ENCODE results near the gene SLX4IP.
A peak's percentile ranks its signal among the peaks of the same experiment; 100 is the strongest.

Gene SLX4IP

DNA sequence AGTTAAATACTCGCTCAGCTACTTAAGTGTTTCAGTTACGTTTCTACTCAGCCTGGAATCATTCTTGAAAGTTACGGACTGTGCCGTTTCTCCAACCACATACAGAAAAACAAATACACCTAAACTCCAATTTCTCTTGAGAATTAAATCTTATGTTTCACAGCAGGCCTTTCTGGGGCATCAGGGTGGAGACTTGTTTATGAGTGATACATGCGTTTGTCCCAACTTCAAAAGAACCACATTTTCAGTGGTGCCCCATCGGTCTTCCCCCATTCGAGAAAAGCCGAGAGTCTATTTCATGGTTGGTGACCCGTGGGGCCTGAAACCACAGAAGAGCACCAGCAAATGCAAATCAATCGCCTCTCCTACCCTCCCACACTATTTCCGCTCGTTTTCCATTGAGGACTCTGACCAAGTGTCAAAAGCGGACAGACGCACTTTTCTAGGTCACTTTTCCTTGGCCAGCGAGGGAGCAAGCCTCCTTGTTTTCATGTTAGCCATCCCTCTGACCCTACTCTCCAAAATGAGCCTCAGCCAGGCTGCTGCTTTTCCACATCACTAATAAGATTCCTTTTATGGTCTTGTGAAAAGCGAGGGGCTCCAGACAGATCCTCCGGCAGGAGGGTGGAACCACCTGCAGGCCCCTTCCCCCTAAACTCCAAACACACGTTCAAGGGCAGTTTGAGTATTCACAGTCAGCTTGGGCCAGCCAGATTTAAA, 235.6 kb downstream of the SLX4IP start:
- no peak for DNase-seq

- DNase-seq = peak; percentile 36
These were observed 236.3 kb downstream of the SLX4IP start for GRCh38 chr20:10671221-10671918.

DNA sequence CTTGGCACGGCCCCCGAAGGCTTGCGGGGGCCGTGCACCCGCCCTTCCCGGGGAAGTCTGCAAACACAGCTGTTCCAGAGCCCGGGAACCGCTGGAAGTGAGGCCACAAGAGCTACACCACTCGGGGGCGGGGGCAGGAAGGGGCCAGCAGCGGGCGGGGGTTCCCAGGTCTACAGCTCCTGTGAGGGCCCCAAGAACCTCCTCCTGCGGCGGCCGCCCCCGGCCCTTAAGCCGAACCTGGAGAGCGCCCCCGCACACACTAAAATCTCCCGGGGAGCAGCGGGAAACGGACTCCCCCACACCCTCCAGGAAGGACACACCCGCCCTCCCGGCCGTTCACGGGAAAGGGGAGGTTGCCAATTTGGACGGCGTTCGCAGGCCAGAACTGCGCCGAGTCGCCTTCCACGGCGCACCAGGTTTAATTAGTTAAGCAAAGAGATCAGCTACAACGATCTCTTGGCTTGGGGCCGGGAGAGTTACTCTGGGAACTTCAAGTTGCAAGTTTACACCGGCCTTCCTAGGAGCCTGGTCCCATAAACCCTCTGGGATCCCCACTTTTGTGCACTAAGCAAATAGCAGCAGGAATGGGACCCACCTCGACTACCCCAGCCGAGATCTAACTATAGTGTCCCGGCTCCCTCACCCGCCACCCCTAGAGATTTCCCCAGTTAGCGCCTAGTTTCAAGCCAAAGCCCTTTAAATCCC, 237.0 kb downstream of the SLX4IP start:
- DNase-seq = no peak

GRCh38 chr20:10672624-10673127, 237.6 kb downstream of the SLX4IP start:
- DNase-seq = peak; percentile 26

DNA sequence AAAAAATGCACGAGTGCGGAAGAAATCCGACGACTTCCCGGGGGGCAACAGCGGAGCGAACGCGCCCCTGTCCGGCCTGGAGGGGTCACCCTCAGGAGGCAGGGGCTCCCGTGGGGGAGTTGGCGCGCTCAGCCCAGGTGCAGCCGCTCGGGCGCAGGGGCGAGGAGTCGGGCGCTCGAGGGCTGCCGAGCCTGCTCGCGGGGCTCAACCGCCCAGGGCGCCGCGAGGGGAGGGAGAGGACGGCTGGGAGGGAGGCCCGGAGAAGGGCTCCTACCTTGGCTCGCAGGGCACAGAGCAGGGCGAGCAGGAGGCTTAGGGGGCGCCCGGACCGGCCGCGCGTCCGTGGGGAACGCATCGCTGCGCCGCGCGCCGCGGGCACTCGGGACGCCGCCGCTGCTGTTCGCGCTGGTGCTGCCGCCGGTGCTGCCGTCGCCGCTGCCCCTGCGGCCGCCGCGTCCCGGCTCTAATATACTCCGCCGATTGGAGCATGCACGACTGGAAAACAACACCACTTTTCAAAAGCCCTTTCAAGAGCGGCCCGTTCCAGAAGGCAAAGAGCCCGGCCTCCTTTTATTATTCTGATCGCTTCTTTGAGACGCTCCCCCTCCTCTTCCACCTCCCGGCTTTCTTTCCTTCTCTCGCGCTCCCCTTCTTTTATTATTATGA, 238.2 kb downstream of the SLX4IP start:
- no peak for DNase-seq

DNA sequence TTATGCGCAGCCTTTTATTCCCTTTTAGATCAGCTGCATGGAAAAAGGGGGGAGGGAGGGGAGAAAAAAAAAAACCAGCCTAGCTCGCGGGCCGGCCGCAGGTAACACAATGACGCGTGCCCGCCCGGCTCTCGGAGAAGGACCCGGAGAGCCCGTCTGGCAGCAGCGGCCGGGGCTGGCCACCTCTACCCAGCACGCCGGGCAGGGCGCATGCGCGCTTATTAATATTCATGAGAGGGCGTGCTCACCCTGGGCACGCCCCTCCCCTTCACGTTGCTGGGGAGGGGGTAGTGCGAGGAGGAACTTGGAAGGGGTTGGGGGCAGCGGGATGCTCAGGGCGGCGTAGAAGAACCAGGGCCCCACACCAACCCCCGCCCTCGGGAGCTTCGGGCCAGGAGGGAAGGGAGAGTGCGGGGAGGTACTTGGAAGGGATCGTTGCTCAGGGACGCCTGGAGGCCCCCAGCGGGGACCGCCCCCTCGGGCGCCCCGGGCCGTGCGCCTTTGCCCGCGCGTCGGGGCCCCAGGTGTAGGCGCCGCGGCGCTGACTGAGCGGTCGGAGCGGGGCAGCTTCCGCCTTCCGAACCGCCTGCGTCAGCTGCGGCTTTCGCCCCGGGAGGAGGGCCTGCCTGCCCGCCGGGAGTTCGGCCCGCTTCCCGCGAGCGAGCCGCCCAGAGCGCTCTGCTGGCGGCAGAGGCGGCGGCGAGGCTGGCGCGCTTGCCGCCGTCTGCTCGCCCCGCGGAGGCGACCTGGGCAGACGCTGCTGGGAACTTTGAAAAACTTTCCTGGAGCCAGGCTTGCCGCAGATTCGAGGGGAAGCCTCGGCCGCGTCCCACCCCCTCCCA, 239.0 kb downstream of the SLX4IP start, which contains the start of gene JAG1:
JAG1 (minus strand) TSS at position 158 of the 842 bp plus-strand sequence. CDS start 469 bp downstream, outside the sequence.
- DNase-seq = peak; percentile 86

- DNase-seq = peak; percentile 53
These were observed 239.8 kb downstream of the SLX4IP start for GRCh38 chr20:10674684-10675449.

GRCh38 chr20:10675450-10675848, 240.3 kb downstream of the SLX4IP start:
- DNase-seq = no peak

DNA sequence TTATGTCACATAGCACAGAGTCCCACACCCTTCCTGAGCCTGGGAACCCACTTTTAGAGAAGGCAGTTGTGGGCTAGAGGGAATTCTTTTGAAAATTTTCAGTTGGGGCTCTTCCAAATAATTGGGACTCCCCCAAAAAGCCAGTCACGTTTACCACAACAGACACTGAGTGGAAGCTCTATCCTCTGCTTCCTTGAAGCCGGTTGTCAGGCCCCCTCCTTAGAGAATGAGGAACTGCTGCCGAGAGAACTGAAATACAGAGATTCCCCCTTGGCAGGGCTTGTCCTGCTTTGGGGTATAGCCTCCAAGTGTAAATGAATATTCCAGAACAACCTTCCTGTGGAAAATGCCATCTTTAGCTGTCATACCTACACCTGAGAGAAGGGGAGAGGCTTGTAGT, 241.4 kb downstream of the SLX4IP start:
- no peak for DNase-seq

Measured in GDM1 (cell line).